Progenitor cell of endocrine pancreas (in vitro differentiated cells): ENCODE data around the gene DES. TPM values are rescaled to one million over a fixed set of nuclear protein-coding genes. Genes with fewer than 3 reads are reported as not detected.

Experiments used
- DNase-seq: peaks from one replicate; pipeline ENCODE4 v3.0.0; 2021; ENCODE audit warnings: low spot score; ENCODE audit not compliant: unreplicated experiment
- H3K27ac Mint-ChIP-seq: 2 replicates; pipeline ENCODE4 v1.8.0; 2021; ENCODE audit warnings: mild to moderate bottlenecking, moderate library complexity, mixed read lengths
- H3K27me3 Mint-ChIP-seq: 2 replicates; pipeline ENCODE4 v1.8.0; 2021; ENCODE audit warnings: mixed read lengths
- H3K36me3 Mint-ChIP-seq: 2 replicates; pipeline ENCODE4 v1.8.0; 2022; ENCODE audit warnings: mixed read lengths; ENCODE audit not compliant: insufficient read depth
- H3K4me1 Mint-ChIP-seq: 2 replicates; pipeline ENCODE4 v1.8.0; 2021; ENCODE audit warnings: low read depth, mixed read lengths
- H3K4me3 Mint-ChIP-seq: 2 replicates; pipeline ENCODE4 v1.8.0; 2021; ENCODE audit warnings: low read depth, mild to moderate bottlenecking, moderate library complexity, mixed read lengths
- H3K9me3 Mint-ChIP-seq: 2 replicates; pipeline ENCODE4 v1.8.0; 2021; ENCODE audit warnings: low read depth, mixed read lengths
- CTCF ChIP-seq: fragments of 200-600 bp; sonication (generic); IDR thresholded peaks from one replicate; pipeline ENCODE4 v1.5.0; 2021; ENCODE audit warnings: antibody characterized with exemption, mild to moderate bottlenecking; ENCODE audit not compliant: unreplicated experiment
- total RNA-seq: library from RNA; stranded (reverse); gene quantifications from 2 replicates; pipeline ENCODE4 v1.2.1, GENCODE V29; 2021

Gene DES
- total RNA-seq, 1 donor from 2014 or later = not detected

GRCh38 chr2:219453671-219454590, 35.8 kb downstream of the DES start:
- no peak overlapping the region for H3K27ac Mint-ChIP-seq
- DNase-seq = no peak
- H3K4me3 Mint-ChIP-seq = no peak overlapping the region
- no peak for TF ChIP-seq CTCF
- no peaks in the 10 kb centered on the region for H3K4me1 Mint-ChIP-seq
- peaks cover 1% of the 10 kb centered on the region for H3K36me3 Mint-ChIP-seq
- no peaks in the 10 kb centered on the region for H3K9me3 Mint-ChIP-seq
- H3K27me3 Mint-ChIP-seq = peaks cover 56% of the 10 kb centered on the region

- no peaks in the 10 kb centered on the region for H3K9me3 Mint-ChIP-seq
- no peak for DNase-seq
- peaks cover 41% of the 10 kb centered on the region for H3K27me3 Mint-ChIP-seq
- TF ChIP-seq CTCF = no peak
- no peaks in the 10 kb centered on the region for H3K36me3 Mint-ChIP-seq
- H3K27ac Mint-ChIP-seq = no peak overlapping the region
- H3K4me1 Mint-ChIP-seq = peaks cover 4% of the 10 kb centered on the region
- H3K4me3 Mint-ChIP-seq = no peak overlapping the region
Observed at GRCh38 chr2:219455581-219455980, 37.4 kb downstream of the DES start.

GRCh38 chr2:219457784-219458369, 39.7 kb downstream of the DES start:
- Mint-ChIP-seq H3K9me3 (no peaks in the 10 kb centered on the region), H3K4me1 (peaks cover 4% of the 10 kb centered on the region), H3K27me3 (peaks cover 20% of the 10 kb centered on the region), H3K4me3 (no peak overlapping the region), H3K36me3 (no peaks in the 10 kb centered on the region), H3K27ac (no peak overlapping the region)
- no peak for DNase-seq
- TF ChIP-seq CTCF = peak; percentile 20

- Mint-ChIP-seq H3K27ac (no peak overlapping the region), H3K4me1 (peaks cover 4% of the 10 kb centered on the region), H3K4me3 (no peak overlapping the region)
Observed at GRCh38 chr2:219458996-219459395, 40.8 kb downstream of the DES start.

More at GRCh38 chr2:219458996-219459395, 40.8 kb downstream of the DES start:
- TF ChIP-seq CTCF = no peak
- DNase-seq = no peak
- Mint-ChIP-seq H3K27me3 (peaks cover 13% of the 10 kb centered on the region), H3K36me3 (no peaks in the 10 kb centered on the region), H3K9me3 (no peaks in the 10 kb centered on the region)
